GM06990 (cell line): ENCODE results near the gene MEN1.

Experiments
- DNase-seq: peaks from one replicate; pipeline ENCODE4 v3.0.0-alpha.2; 2011; ENCODE audit not compliant: insufficient read length; ENCODE audit errors: extremely low read depth
- H3K27me3 ChIP-seq: replicated peaks from 2 replicates; pipeline ENCODE4 v1.6.0; 2011; ENCODE audit warnings: low read length; ENCODE audit not compliant: control insufficient read depth, insufficient read depth
- H3K36me3 ChIP-seq: 2 replicates; pipeline ENCODE4 v1.5.1; 2011; ENCODE audit warnings: low read length; ENCODE audit not compliant: control insufficient read depth, insufficient read depth
- H3K4me3 ChIP-seq: replicated peaks from 2 replicates; pipeline ENCODE4 v1.5.1; 2011; ENCODE audit warnings: low read depth, mild to moderate bottlenecking, control low read depth, low read length
- CTCF ChIP-seq: IDR thresholded peaks from 2 replicates; pipeline ENCODE4 v1.5.1; 2011; ENCODE audit warnings: low read length, control low read depth, mild to moderate bottlenecking, inconsistent platforms; ENCODE audit not compliant: insufficient read depth, poor library complexity, severe bottlenecking

The MEN1 gene

GRCh38 chr11:64851831-64852351 is 41.5 kb upstream of the MEN1 start:
- peak; percentile 70 for DNase-seq

GRCh38 chr11:64850979-64851567 is 40.7 kb upstream of the MEN1 start:
- no peaks in the 10 kb centered on the region for H3K27me3 ChIP-seq
- peak; percentile 29 for TF ChIP-seq CTCF
- H3K36me3 ChIP-seq, result peaks cover 30% of the 10 kb centered on the region
- H3K4me3 ChIP-seq, result no peak overlapping the region
- peak; percentile 87 for DNase-seq

More at GRCh38 chr11:64851831-64852351, 41.5 kb upstream of the MEN1 start:
- H3K36me3 ChIP-seq, result peaks cover 37% of the 10 kb centered on the region
- no peak overlapping the region for H3K4me3 ChIP-seq
- H3K27me3 ChIP-seq, result no peaks in the 10 kb centered on the region
- TF ChIP-seq CTCF, result no peak

GRCh38 chr11:64849598-64850356 is 39.4 kb upstream of the MEN1 start:
- Histone ChIP-seq H3K36me3 (peaks cover 19% of the 10 kb centered on the region), H3K27me3 (no peaks in the 10 kb centered on the region), H3K4me3 (no peak overlapping the region)
- DNase-seq, result no peak
- no peak for TF ChIP-seq CTCF

GRCh38 chr11:64848826-64849597 is 38.7 kb upstream of the MEN1 start:
- Histone ChIP-seq H3K4me3 (no peak overlapping the region), H3K36me3 (peaks cover 11% of the 10 kb centered on the region), H3K27me3 (no peaks in the 10 kb centered on the region)
- DNase-seq, result no peak
- TF ChIP-seq CTCF, result peak; percentile 40

- Histone ChIP-seq H3K4me3 (no peak overlapping the region), H3K36me3 (peaks cover 7% of the 10 kb centered on the region), H3K27me3 (no peaks in the 10 kb centered on the region)
- TF ChIP-seq CTCF, result no peak
- DNase-seq, result no peak
Measured at GRCh38 chr11:64848214-64848825, 38.0 kb upstream of the MEN1 start.
